Psoas muscle (tissue), 8 donors: Measurements from ENCODE around the gene SLC7A10. TPM values are rescaled to one million over a fixed set of nuclear protein-coding genes. Genes with fewer than 3 reads are reported as not detected.

Experiments used
- ATAC-seq, 4 donors: fragments of 200-7000 bp; cut with Tn5 transposase; one replicate each; pipeline ENCODE4 v1.9.1; 2020; ENCODE audit warnings: moderate library complexity in 3 of 4, mild to moderate bottlenecking in 2 of 4
- DNase-seq, 2 donors: peaks; one replicate each; pipeline ENCODE4 v3.0.0-alpha.2; 2020
- H3K27ac ChIP-seq: fragments of 200-600 bp; one replicate; pipeline ENCODE4 v1.8.0; 2022
- H3K27me3 ChIP-seq, 3 donors: fragments of 200-600 bp in 1 of 3; one replicate each; pipeline versions ENCODE4 v1.6.1 to v1.8.0; 2013 to 2022; ENCODE audit warnings: low read length in 2 of 3, mild to moderate bottlenecking in 2 of 3, moderate library complexity in 1 of 3; ENCODE audit not compliant: insufficient read depth in 3 of 3
- H3K36me3 ChIP-seq, 2 donors: fragments of 200-600 bp in 1 of 2; one replicate each; pipeline versions ENCODE4 v1.6.1 to v1.8.0; 2013 to 2022; ENCODE audit warnings: low read depth in 1 of 2, mild to moderate bottlenecking in 1 of 2, moderate library complexity in 1 of 2; ENCODE audit not compliant: insufficient read depth in 1 of 2
- H3K4me1 ChIP-seq: fragments of 200-600 bp; one replicate; pipeline ENCODE4 v1.8.0; 2022
- H3K4me3 ChIP-seq: fragments of 200-600 bp; one replicate; pipeline ENCODE4 v1.8.0; 2022; ENCODE audit warnings: mild to moderate bottlenecking
- H3K9me3 ChIP-seq: fragments of 200-600 bp; one replicate; pipeline ENCODE4 v1.8.0; 2022
- CTCF ChIP-seq: fragments of 200-600 bp; IDR thresholded peaks from one replicate; pipeline ENCODE4 v1.8.0; 2022; ENCODE audit warnings: antibody characterized with exemption
- WGBS, 3 donors: extraction: QIAGEN DNeasy Blood & Tissue Kit; methylation state at CpG; one replicate each; pipeline versions ENCODE4 v1.1.6 to v1.1.7; 2013; 5-methylcytosine and 5-hydroxymethylcytosine counted together
- intact Hi-C, 2 donors: fragments of 100-400 bp; cut with DNase I; formaldehyde crosslinking; loops; one replicate each; pipeline versions ENCODE4 v1.11.0 to v1.14.2; 2022
- polyA plus RNA-seq, 3 donors: library from polyadenylated mRNA; stranded (reverse); fragments of 200-250 nt; gene quantifications; one replicate each; pipeline ENCODE4 v1.2.3, GENCODE V29; 2013
- total RNA-seq, 4 donors: library from RNA; stranded (reverse); fragmentation: NEBNext Ultra II Directional in 2 of 4; extraction: Animal tissue kit (Norgen Biotek cat#: 25700) in 2 of 4; gene quantifications; one replicate each; pipeline versions ENCODE4 v1.2.1 to v1.2.4, GENCODE V29; 2021 to 2023
- donor health status: healthy with polysubstance abuse.
- donor health status: DM: no; HTN: no; CAD: no; lungs with moderate emphysema.
- donor health status: Bipolar disorder and iron deficiency.
- donor health status: healthy.
- donor health status: DM: yes; HTN: yes; CAD: no.
- donor health status: DM: no; HTN: no; CAD: no.
- donor health status: DM: no; HTN: no; CAD: no.
- donor health status: DM: yes; HTN: yes; CAD: no.

The SLC7A10 gene
- total and polyA plus RNA-seq, 7 donors: 0.03 to 0.43 (median 0.14) TPM; not detected in 3

DNA sequence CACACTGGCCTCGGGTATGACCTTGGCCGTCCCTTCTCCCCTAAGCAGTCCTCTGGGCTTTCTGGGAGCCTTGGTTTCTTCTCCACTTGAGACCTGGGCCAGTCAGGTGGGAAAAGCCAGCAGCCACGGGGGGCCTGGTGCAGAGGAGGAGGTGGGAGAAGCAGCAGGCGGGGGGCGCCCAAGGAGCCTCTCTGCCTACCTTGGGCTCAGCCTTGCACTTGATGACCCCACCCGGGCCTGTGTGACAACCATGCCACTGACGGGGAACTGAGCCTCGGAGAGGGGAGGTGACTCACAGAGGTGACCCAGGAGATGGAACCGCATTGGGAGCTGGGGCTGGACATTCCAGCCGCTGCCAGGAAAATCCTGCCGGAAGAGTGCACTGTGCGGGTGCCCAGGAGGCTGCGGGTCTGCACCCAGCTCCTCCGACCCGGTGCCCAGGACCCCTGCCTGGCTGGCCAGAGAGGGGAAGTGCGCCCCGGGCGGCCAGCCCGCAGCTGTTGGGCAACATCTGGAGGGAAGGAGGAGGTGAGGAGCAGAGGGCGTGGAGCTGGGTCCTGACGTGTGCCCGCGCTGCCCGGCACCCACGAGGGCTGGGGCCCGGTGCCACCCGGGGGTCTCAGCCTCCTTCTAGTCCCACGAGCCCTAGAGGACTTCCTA, 23.4 kb upstream of the SLC7A10 start:
- no peaks in the 10 kb centered on the region for H3K4me1 ChIP-seq
- H3K36me3 ChIP-seq: no peaks in the 10 kb centered on the region
- no peak overlapping the region for H3K4me3 ChIP-seq
- ATAC-seq (peak; percentile 42 to 65 (median 54)), DNase-seq (peak in 1 of 2 donors; percentile 60)
- no peak for TF ChIP-seq CTCF
- H3K27me3 ChIP-seq: no peaks in the 10 kb centered on the region
- intact Hi-C loops: no loop called here
- H3K9me3 ChIP-seq: no peaks in the 10 kb centered on the region
- WGBS, 3 donors: 35 to 51% (median 46%) methylated on average over 26 to 28 of the region's 28 CpGs
- no peak overlapping the region for H3K27ac ChIP-seq

DNA sequence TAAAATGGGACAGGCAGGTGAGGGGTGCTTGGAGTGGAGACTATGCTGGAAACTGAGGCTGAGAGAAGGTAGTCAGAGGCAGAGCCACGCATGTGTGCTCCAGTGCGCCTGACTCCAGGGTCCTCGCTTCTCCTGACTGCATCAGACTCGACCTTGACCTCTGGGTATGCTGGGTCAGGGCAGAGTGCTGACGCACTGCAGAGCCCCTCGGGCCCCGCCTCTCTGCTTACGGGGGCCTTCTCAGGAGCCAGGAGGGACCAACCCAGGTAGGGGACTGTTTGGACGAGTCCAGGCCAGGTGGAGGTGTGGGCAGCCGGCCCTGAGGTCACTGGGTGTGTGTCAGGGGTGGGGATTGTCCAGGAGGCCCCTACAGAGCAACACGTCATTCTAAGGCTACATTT, 22.9 kb upstream of the SLC7A10 start:
- no peaks in the 10 kb centered on the region for H3K9me3 ChIP-seq
- no peaks in the 10 kb centered on the region for H3K4me1 ChIP-seq
- ATAC-seq (no peak), DNase-seq (peak in 1 of 2 donors; percentile 47)
- H3K4me3 ChIP-seq: no peak overlapping the region
- 72 to 84% (median 84%) methylated on average over 10 to 11 of the region's 11 CpGs for WGBS, 3 donors
- H3K36me3 ChIP-seq: no peaks in the 10 kb centered on the region
- no peak for TF ChIP-seq CTCF
- intact Hi-C loops: no loop called here
- no peaks in the 10 kb centered on the region for H3K27me3 ChIP-seq
- H3K27ac ChIP-seq: no peak overlapping the region

GRCh38 chr19:33248104-33248503, 22.5 kb upstream of the SLC7A10 start:
- Histone ChIP-seq H3K4me3 (no peak overlapping the region), H3K36me3 (no peaks in the 10 kb centered on the region), H3K4me1 (no peaks in the 10 kb centered on the region), H3K27me3 (no peaks in the 10 kb centered on the region), H3K9me3 (no peaks in the 10 kb centered on the region), H3K27ac (no peak overlapping the region)
- ATAC-seq (no peak), DNase-seq (peak in 1 of 2 donors; percentile 43)
- intact Hi-C loops: no loop called here
- no peak for TF ChIP-seq CTCF
- 85 to 90% (median 87%) methylated on average over 8 of the region's 8 CpGs for WGBS, 3 donors

- H3K27me3 ChIP-seq: no peaks in the 10 kb centered on the region
- no peak for ATAC-seq
- TF ChIP-seq CTCF: no peak
- intact Hi-C loops: loop anchor here in 1 of 2 donors (2.0 kb wide), 1 partner anchor 55 kb away; the partner anchor contains the start of gene CEBPA
- H3K4me3 ChIP-seq: no peak overlapping the region
- H3K4me1 ChIP-seq: no peaks in the 10 kb centered on the region
- no peaks in the 10 kb centered on the region for H3K9me3 ChIP-seq
- WGBS, 3 donors: 100% methylated on average over 1 of the region's 1 CpG
- H3K27ac ChIP-seq: no peak overlapping the region
- H3K36me3 ChIP-seq: no peaks in the 10 kb centered on the region
- peak in 1 of 2 donors; percentile 34 for DNase-seq
These were observed 21.8 kb upstream of the SLC7A10 start for GRCh38 chr19:33247441-33247819.
